Upper lobe of right lung (tissue), 1 donor: ENCODE measurements around the gene GPR150. TPM values are rescaled to one million over a fixed set of nuclear protein-coding genes. Genes with fewer than 3 reads are reported as not detected.

Experiments
- ATAC-seq: fragments of 200-7000 bp; cut with Tn5 transposase; one replicate; pipeline ENCODE4 v1.9.1; 2020; ENCODE audit warnings: mild to moderate bottlenecking, moderate library complexity
- DNase-seq: peaks from one replicate; pipeline ENCODE4 v3.0.0-alpha.2; 2020
- H3K27ac ChIP-seq: fragments of 200-600 bp; one replicate; pipeline ENCODE4 v1.8.0; 2022
- H3K27me3 ChIP-seq: fragments of 200-600 bp; one replicate; pipeline ENCODE4 v1.8.0; 2022; ENCODE audit warnings: mild to moderate bottlenecking
- H3K36me3 ChIP-seq: fragments of 200-600 bp; one replicate; pipeline ENCODE4 v1.8.0; 2022
- H3K4me1 ChIP-seq: fragments of 200-600 bp; one replicate; pipeline ENCODE4 v1.8.0; 2022
- H3K4me3 ChIP-seq: fragments of 200-600 bp; one replicate; pipeline ENCODE4 v1.8.0; 2022; ENCODE audit warnings: mild to moderate bottlenecking
- H3K9me3 ChIP-seq: fragments of 200-600 bp; one replicate; pipeline ENCODE4 v1.8.0; 2022
- CTCF ChIP-seq: fragments of 200-600 bp; IDR thresholded peaks from one replicate; pipeline ENCODE4 v1.8.0; 2022; ENCODE audit warnings: antibody characterized with exemption
- intact Hi-C: fragments of 100-400 bp; cut with DNase I; formaldehyde crosslinking; loops from one replicate; pipeline ENCODE4 v1.11.0; 2022
- total RNA-seq: library from RNA; stranded (reverse); fragmentation: NEBNext Ultra II Directional; extraction: Animal tissue kit (Norgen Biotek cat#: 25700); gene quantifications from one replicate; pipeline ENCODE4 v1.2.1, GENCODE V29; 2021
- donor health status: DM: no; HTN: yes; CAD: no; lungs with severe emphysema.

The GPR150 gene
- total RNA-seq, 1 donor from 2014 or later: 0.49 TPM

- ATAC-seq: no peak
Measured at GRCh38 chr5:95655575-95655974, 35.7 kb downstream of the GPR150 start.

GRCh38 chr5:95660060-95660459 is 40.2 kb downstream of the GPR150 start:
- ATAC-seq (no peak), DNase-seq (no peak)
- Histone ChIP-seq H3K27me3 (no peaks in the 10 kb centered on the region), H3K4me3 (no peak overlapping the region), H3K4me1 (peaks cover 8% of the 10 kb centered on the region), H3K9me3 (no peaks in the 10 kb centered on the region), H3K36me3 (no peaks in the 10 kb centered on the region), H3K27ac (no peak overlapping the region)
- intact Hi-C loops: no loop called here
- no peak for TF ChIP-seq CTCF

More at GRCh38 chr5:95655575-95655974, 35.7 kb downstream of the GPR150 start:
- intact Hi-C loops: no loop called here
- Histone ChIP-seq H3K4me3 (no peak overlapping the region), H3K36me3 (no peaks in the 10 kb centered on the region), H3K27me3 (no peaks in the 10 kb centered on the region), H3K27ac (no peak overlapping the region), H3K4me1 (no peaks in the 10 kb centered on the region), H3K9me3 (no peaks in the 10 kb centered on the region)
- DNase-seq: no peak
- no peak for TF ChIP-seq CTCF

GRCh38 chr5:95662946-95663345 is 43.1 kb downstream of the GPR150 start:
- no peaks in the 10 kb centered on the region for H3K9me3 ChIP-seq
- peaks cover 8% of the 10 kb centered on the region for H3K4me1 ChIP-seq
- no peak for DNase-seq
- intact Hi-C loops: no loop called here
- H3K27me3 ChIP-seq: no peaks in the 10 kb centered on the region
- no peak overlapping the region for H3K4me3 ChIP-seq
- H3K36me3 ChIP-seq: no peaks in the 10 kb centered on the region
- H3K27ac ChIP-seq: no peak overlapping the region
- no peak for ATAC-seq
- no peak for TF ChIP-seq CTCF

- no peaks in the 10 kb centered on the region for H3K36me3 ChIP-seq
- intact Hi-C loops: no loop called here
- H3K27ac ChIP-seq: no peak overlapping the region
- DNase-seq (no peak), ATAC-seq (peak; percentile 46)
- peaks cover 11% of the 10 kb centered on the region for H3K4me1 ChIP-seq
- no peaks in the 10 kb centered on the region for H3K9me3 ChIP-seq
- H3K27me3 ChIP-seq: no peaks in the 10 kb centered on the region
- TF ChIP-seq CTCF: peak; percentile 86
- H3K4me3 ChIP-seq: no peak overlapping the region
Measured at GRCh38 chr5:95664204-95664786, 44.4 kb downstream of the GPR150 start.

GRCh38 chr5:95667061-95667618 is 47.3 kb downstream of the GPR150 start:
- Histone ChIP-seq H3K27me3 (no peaks in the 10 kb centered on the region), H3K36me3 (no peaks in the 10 kb centered on the region), H3K9me3 (no peaks in the 10 kb centered on the region), H3K4me3 (no peak overlapping the region), H3K27ac (no peak overlapping the region), H3K4me1 (peaks cover 18% of the 10 kb centered on the region)
- intact Hi-C loops: no loop called here
- TF ChIP-seq CTCF: no peak
- ATAC-seq (peak; percentile 58), DNase-seq (no peak)
